Testis (tissue), 2 donors: ENCODE measurements around the gene GPR137.

ENCODE experiments used
- CTCF ChIP-seq, 3 experiments: fragments of 450-650 bp in 2 of 3; fragments of 200-600 bp in 1 of 3; sonication (generic) in 1 of 3; IDR thresholded peaks; one replicate each; pipeline ENCODE4 v1.5.1; 2016 to 2019; ENCODE audit warnings: antibody characterized with exemption in 3 of 3, mild to moderate bottlenecking in 2 of 3, moderate library complexity in 1 of 3
- POLR2A ChIP-seq: fragments of 450-650 bp; IDR thresholded peaks from one replicate; pipeline ENCODE4 v1.6.1; 2017; ENCODE audit warnings: antibody characterized with exemption, mild to moderate bottlenecking, moderate library complexity

GRCh38 chr11:64269540-64270220, 16.0 kb upstream of the GPR137 start:
- TF ChIP-seq CTCF (IDR thresholded peaks at IDR 0.05) (peak in 1 of 3 experiments; percentile 9), POLR2A (no peak)
